Gastrocnemius medialis (tissue), 4 donors: Measurements from ENCODE around the gene PRDM10. TPM values are rescaled to one million over a fixed set of nuclear protein-coding genes. Genes with fewer than 3 reads are reported as not detected.

Experiments
- ATAC-seq, 2 donors: fragments of 150-250 bp; one replicate each; pipeline ENCODE4 v1.9.1; 2016
- DNase-seq, 2 donors: peaks; one replicate each; pipeline ENCODE4 v3.0.0-alpha.2; 2019
- H3K27ac ChIP-seq, 4 donors: fragments of 200-600 bp; sonication (generic); 1 replicate in 1 of 4; 2 replicates in 3 of 4; pipeline ENCODE4 v1.5.1; 2016 to 2018; ENCODE audit warnings: mild to moderate bottlenecking in 2 of 4, moderate library complexity in 1 of 4
- H3K27me3 ChIP-seq, 3 donors: fragments of 200-600 bp; sonication (generic) in 2 of 3; 1 replicate in 1 of 3; 2 replicates in 2 of 3; pipeline versions ENCODE4 v1.5.1 to v1.6.0; 2016 to 2019; ENCODE audit warnings: mild to moderate bottlenecking in 1 of 3, moderate library complexity in 1 of 3
- H3K36me3 ChIP-seq, 2 donors: fragments of 200-600 bp; sonication (generic) in 1 of 2; one replicate each; pipeline ENCODE4 v1.5.1; 2017 to 2018
- H3K4me1 ChIP-seq, 2 donors: fragments of 200-600 bp; sonication (generic) in 1 of 2; one replicate each; pipeline ENCODE4 v1.5.1; 2016 to 2017; ENCODE audit warnings: mild to moderate bottlenecking in 2 of 2
- H3K4me3 ChIP-seq, 4 donors: fragments of 200-600 bp; sonication (generic) in 3 of 4; 1 replicate in 1 of 4; 2 replicates in 3 of 4; pipeline ENCODE4 v1.5.1; 2016 to 2019; ENCODE audit warnings: mild to moderate bottlenecking in 2 of 4
- H3K9me3 ChIP-seq, 3 donors: fragments of 200-600 bp; sonication (generic) in 2 of 3; 1 replicate in 1 of 3; 2 replicates in 2 of 3; pipeline ENCODE4 v1.5.1; 2016 to 2019
- CTCF ChIP-seq, 5 experiments: fragments of 450-650 bp in 3 of 5; fragments of 200-600 bp in 2 of 5; sonication (generic) in 2 of 5; IDR thresholded peaks in 4 of 5; conservative IDR thresholded peaks in 1 of 5; 1 replicate in 4 of 5; 2 replicates in 1 of 5; pipeline ENCODE4 v1.5.1; 2016 to 2019; ENCODE audit warnings: antibody characterized with exemption in 5 of 5, mild to moderate bottlenecking in 3 of 5, moderate library complexity in 3 of 5
- POLR2A ChIP-seq, 2 donors: fragments of 450-650 bp; IDR thresholded peaks; one replicate each; pipeline ENCODE4 v1.6.1; 2017; ENCODE audit warnings: antibody characterized with exemption in 2 of 2, mild to moderate bottlenecking in 2 of 2, moderate library complexity in 2 of 2
- in situ Hi-C, 4 donors: fragments of 200-750 bp; cut with MboI; loops; one replicate each; pipeline versions ENCODE4 v1.15.0 to v1.8.0; 2017; ENCODE audit warnings: low sequenced_read_pairs in 4 of 4
- intact Hi-C: fragments of 100-400 bp; cut with DNase I; formaldehyde crosslinking; loops from one replicate; pipeline ENCODE4 v1.15.1; 2023; ENCODE audit warnings: low total_unique reads
- total RNA-seq, 4 donors: library from RNA; depleted of rRNA; stranded (reverse); fragments of >200 nt; gene quantifications; one replicate each; pipeline versions ENCODE4 v1.1.0 to v1.2.3, GENCODE V29; 2016

PRDM10 gene
- total RNA-seq, 4 donors from 2014 or later, result 3.3 to 10.9 (median 9.0) TPM

GRCh38 chr11:130037881-130038585, 35.4 kb upstream of the PRDM10 start:
- H3K27me3 ChIP-seq, result no peaks in the 10 kb centered on the region
- no peak for ATAC-seq
- in situ Hi-C loops, result no loop called here

GRCh38 chr11:130037058-130037457, 34.4 kb upstream of the PRDM10 start:
- intact Hi-C loops (no loop called here), in situ Hi-C loops (no loop called here)
- Histone ChIP-seq H3K27ac (no peak overlapping the region), H3K4me1 (no peaks in the 10 kb centered on the region), H3K4me3 (no peak overlapping the region), H3K27me3 (no peaks in the 10 kb centered on the region), H3K9me3 (no peaks in the 10 kb centered on the region), H3K36me3 (no peaks in the 10 kb centered on the region)
- ATAC-seq (no peak), DNase-seq (no peak)
- no peak for TF ChIP-seq POLR2A (IDR thresholded peaks at IDR 0.05)
- TF ChIP-seq CTCF (IDR thresholded peaks at IDR 0.05 in 4 of 5, conservative IDR thresholded peaks at IDR 0.05 in 1 of 5), result no peak

More at GRCh38 chr11:130037881-130038585, 35.4 kb upstream of the PRDM10 start:
- Histone ChIP-seq H3K9me3 (no peaks in the 10 kb centered on the region), H3K4me1 (no peaks in the 10 kb centered on the region), H3K4me3 (no peak overlapping the region), H3K36me3 (no peaks in the 10 kb centered on the region), H3K27ac (no peak overlapping the region)
- DNase-seq, result no peak
- TF ChIP-seq CTCF (IDR thresholded peaks at IDR 0.05 in 4 of 5, conservative IDR thresholded peaks at IDR 0.05 in 1 of 5) (no peak), POLR2A (IDR thresholded peaks at IDR 0.05) (no peak)
- intact Hi-C loops, result no loop called here

GRCh38 chr11:130034236-130034635, 31.6 kb upstream of the PRDM10 start:
- H3K27ac ChIP-seq, result no peak overlapping the region
- TF ChIP-seq POLR2A (IDR thresholded peaks at IDR 0.05), result no peak
- no peaks in the 10 kb centered on the region for H3K27me3 ChIP-seq
- H3K4me3 ChIP-seq, result no peak overlapping the region
- ATAC-seq, result no peak
- no peaks in the 10 kb centered on the region for H3K4me1 ChIP-seq
- DNase-seq, result no peak
- in situ Hi-C loops (no loop called here), intact Hi-C loops (no loop called here)
- H3K36me3 ChIP-seq, result no peaks in the 10 kb centered on the region
- no peaks in the 10 kb centered on the region for H3K9me3 ChIP-seq

- Histone ChIP-seq H3K27ac (no peak overlapping the region), H3K4me3 (no peak overlapping the region), H3K4me1 (no peaks in the 10 kb centered on the region), H3K27me3 (no peaks in the 10 kb centered on the region), H3K36me3 (no peaks in the 10 kb centered on the region), H3K9me3 (no peaks in the 10 kb centered on the region)
- no peak for DNase-seq
- intact Hi-C loops, result no loop called here
- TF ChIP-seq CTCF (IDR thresholded peaks at IDR 0.05 in 4 of 5, conservative IDR thresholded peaks at IDR 0.05 in 1 of 5), result no peak
- TF ChIP-seq POLR2A (IDR thresholded peaks at IDR 0.05), result no peak
- in situ Hi-C loops, result no loop called here
- no peak for ATAC-seq
These were observed 30.3 kb upstream of the PRDM10 start for GRCh38 chr11:130032931-130033330.

- Histone ChIP-seq H3K27ac (no peak overlapping the region), H3K4me3 (no peak overlapping the region), H3K9me3 (no peaks in the 10 kb centered on the region), H3K36me3 (no peaks in the 10 kb centered on the region), H3K27me3 (no peaks in the 10 kb centered on the region), H3K4me1 (no peaks in the 10 kb centered on the region)
- TF ChIP-seq CTCF (IDR thresholded peaks at IDR 0.05 in 4 of 5, conservative IDR thresholded peaks at IDR 0.05 in 1 of 5), result no peak
- no peak for TF ChIP-seq POLR2A (IDR thresholded peaks at IDR 0.05)
- intact Hi-C loops, result no loop called here
- ATAC-seq (no peak), DNase-seq (no peak)
- in situ Hi-C loops, result no loop called here
These were observed 29.3 kb upstream of the PRDM10 start for GRCh38 chr11:130031945-130032344.
